ENCODE results near the gene C6orf118.

C6orf118 gene

DNA sequence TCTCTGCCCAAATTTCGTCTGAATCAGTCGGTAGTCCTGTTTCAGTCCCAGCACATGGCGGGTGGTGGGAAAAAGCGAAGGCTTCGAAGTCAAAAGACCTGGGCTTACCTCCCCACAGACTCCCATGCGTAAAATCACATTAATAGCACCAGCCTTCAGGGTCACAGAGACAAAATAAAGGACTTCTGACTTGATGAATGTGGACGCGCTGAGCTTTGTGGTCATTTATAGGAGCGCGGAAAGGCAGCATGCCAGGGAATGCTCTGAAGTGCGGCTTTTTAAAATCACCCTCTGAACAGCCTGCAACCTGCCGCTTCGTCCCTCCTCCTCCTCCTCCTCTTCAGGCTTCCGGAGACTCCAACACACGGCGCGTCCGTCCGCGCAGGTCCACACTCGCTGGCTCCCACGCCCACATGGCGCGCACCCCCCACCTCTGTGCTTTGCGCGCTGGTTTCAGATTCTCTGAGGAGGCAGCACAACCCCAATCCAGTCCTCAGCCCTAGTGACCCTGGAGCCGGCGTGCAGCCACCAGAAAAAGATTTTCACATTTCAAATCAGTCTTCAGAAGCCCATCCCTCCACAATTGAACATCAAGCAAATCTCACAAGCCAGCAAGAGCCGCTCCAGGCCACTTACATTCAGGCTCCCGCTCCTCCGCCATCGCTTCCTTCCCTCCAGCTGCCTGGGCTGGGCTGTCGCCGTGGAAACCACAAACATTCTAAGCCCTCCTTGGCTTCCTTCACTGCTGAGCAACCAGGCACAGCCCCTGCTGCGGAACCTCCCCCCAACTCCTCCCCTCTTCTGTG lies at the start of gene C6orf118:
TSS of gene C6orf118 (minus strand) at position 680 of the 806 bp plus-strand sequence. CDS start at position 661, 19 bp downstream.
- peak; percentile 32 to 91 (median 73) for DNase-seq
- intact Hi-C loops (cut with DNase I): no loop called here

DNA sequence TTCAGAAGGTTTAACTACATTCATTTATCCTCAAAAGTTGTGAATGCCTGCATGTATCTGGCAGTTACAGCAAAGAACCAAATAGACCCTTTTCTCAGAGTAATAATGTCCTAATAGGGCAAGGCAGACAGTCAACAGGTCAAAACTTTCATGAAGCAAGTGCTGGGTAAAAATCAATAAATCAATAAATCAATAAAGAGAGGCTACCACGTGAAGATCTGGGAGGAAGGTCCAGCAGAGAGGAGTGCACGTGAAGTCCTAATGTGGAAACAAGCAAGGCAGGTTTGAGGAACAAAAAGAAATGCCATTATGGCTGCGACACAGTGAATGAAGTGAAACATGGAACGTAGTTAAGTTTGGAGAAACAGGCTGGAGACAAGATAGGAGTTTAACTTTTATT lies 36.3 kb upstream of the C6orf118 start:
- no peak for DNase-seq
- intact Hi-C loops (cut with DNase I): no loop called here

DNA sequence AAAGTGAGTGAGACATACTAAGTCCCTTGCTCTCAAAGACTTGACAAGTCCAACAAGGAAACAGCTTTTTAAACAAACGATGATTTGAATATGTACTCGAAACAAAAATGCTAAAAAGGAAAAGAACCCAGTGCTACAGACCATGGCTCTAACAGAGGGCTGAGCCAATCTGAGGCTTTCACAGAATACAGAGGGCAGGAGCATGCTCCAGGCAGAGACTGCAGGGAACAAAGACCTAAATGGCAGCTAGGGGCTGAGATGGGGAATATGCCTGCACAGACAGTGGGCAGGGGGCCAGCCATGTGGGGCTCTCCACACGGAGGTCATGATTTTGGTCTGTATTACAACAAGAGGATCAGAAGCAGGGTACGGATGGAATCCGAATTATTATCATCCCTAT lies 31.1 kb upstream of the C6orf118 start:
- DNase-seq: no peak
- intact Hi-C loops (cut with DNase I): no loop called here

DNA sequence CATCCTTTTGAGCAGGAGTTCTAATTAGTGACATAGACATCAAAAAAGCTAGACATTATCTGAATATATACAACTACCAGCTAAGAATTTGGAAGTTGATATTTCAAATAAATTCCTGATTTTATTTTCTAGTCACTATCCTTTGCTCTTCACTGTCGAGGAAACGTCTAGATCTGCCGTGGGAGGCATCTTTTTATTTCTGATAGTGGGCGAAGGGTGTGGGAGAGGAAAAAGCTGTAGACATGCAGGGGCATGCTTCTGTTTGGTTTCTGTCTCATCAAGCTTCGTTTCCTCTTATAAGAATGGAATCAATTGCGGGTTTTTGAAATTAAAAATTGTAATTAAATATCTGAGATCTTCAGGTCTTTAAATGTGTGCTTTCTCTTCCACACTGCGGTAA lies 16.2 kb upstream of the C6orf118 start:
- DNase-seq: peak in 19 of 42 donors; percentile 21 to 79 (median 53)
- intact Hi-C loops (cut with DNase I): no loop called here

DNA sequence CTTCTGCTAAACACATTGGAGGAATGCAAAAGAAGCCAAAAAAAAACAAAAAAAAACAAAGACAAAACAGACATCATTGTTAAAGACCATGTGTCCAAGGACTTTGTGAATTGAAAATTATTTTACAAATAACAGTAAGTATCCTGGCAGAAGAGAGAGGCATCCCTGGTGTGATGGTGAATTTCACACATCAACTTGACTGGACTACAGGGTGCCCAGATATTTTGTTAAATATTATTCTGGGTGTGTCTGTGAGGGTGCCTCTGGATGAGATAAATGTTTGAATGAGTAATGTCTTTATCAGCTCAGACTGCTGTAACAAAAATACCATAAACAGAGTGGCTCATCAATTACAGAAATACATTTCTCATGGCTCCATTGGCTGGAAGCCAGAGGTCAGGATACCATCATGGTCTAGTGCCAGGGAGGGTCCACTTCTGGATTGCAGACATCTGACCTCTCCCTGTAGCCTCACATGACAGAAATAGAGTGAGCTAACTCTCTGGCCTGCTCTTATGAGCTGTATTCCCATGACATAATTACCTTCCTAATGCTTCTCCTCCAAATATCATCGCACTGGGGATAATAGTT lies 12.2 kb upstream of the C6orf118 start:
- no peak for DNase-seq
- intact Hi-C loops (cut with DNase I): no loop called here

DNA sequence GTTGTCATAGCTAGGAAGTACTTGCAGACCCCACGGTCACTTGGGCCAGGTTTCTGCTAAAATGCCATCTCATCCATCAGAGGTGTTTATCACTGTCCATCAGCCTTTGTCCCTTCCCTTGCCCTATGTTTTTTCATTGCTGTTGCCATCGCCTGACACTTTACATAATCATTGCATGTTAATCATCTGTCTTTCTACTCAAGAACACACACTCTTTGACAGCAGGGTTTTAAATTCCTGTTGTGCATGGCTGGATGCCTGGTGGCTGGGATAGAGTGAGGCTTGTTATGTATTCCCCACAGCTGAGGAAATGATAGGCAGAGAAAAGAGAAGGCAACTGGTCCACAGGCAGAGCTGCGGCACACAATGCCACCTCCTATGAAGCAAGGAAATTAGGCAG lies 11.7 kb upstream of the C6orf118 start:
- DNase-seq: no peak
- intact Hi-C loops (cut with DNase I): no loop called here

DNA sequence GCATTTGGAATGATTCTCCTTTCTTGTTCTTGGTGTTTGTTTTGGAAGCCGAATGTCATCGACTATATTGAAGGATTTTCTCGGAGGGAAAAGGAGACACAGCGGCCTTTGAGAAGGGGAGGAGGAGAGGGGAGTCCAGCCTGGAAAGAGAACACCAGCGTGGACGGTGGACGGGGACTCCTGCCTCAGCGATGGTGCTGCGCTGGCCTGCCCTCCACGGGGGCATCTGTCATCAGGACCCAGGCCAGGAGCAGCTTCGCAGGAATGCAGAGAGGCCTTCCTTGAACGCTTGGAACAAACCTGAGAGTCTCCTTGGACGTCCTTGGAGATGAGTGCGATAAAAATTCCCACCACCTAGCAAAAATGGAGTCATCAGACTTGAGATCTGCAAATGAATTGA lies 8.3 kb upstream of the C6orf118 start:
- intact Hi-C loops (cut with DNase I): no loop called here
- DNase-seq: no peak

DNA sequence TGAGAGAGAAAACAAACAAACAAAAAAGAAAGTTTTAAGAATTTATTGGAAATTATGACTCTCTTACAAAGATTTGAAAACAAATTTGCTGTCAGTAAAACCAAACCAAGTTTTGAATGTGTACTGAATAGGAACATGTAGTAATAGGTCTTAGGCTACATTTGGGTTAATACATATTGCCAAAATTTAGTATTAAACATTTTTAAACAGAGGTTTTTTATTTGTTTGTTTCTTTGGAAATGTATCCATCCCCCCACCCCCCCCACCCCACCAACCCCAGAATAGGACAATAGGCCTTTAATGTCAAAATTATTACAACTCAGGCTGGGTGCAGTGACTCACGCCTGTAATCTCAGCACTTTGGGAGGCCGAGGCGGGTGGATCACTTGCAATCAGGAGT lies 2.5 kb downstream of the C6orf118 start:
- no peak for DNase-seq
- intact Hi-C loops (cut with DNase I): no loop called here

DNA sequence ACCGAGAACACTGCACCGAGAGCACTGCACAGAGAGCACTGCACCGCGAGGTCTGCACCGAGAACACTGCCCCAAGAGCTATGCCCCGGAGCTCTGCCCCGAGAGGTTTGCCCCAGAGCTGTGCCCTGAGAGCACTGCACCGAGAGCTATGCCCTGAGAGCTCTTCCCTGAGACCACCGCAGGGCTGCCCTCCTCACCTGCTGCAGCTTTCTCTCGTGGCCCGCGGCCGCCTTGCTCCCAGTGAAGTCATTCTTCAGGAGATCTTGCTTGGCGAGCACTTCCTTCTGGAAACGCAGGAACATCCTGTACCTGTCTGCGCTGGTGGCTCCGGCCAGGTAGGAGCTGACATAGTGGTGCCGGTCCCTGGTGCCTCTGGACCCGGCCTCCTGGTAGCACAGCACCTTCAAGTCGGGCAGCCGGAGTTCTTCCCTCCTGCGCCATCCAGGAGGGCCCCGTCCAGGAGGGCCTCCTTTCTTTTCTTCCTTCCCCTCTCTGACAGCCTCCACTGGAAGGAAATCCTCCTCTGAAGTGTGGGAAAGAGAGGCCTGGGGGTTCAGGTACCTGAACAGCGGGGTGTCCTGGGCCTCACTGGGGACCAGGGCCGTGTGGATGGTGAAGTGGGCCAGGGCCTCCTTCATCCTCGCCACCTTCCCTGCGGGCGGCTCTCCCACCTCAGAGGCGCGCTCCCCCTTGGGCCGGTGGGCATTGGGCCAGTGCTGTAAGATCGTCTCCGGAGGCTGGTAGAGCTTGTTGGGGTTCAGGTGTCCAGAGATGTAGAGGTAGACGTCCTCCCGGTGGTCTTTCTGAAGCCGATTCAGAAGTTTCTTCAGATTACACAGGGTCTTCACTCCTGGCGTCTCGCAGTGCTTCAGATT lies 7.8 kb downstream of the C6orf118 start:
- intact Hi-C loops (cut with DNase I): no loop called here
- DNase-seq: no peak

DNA sequence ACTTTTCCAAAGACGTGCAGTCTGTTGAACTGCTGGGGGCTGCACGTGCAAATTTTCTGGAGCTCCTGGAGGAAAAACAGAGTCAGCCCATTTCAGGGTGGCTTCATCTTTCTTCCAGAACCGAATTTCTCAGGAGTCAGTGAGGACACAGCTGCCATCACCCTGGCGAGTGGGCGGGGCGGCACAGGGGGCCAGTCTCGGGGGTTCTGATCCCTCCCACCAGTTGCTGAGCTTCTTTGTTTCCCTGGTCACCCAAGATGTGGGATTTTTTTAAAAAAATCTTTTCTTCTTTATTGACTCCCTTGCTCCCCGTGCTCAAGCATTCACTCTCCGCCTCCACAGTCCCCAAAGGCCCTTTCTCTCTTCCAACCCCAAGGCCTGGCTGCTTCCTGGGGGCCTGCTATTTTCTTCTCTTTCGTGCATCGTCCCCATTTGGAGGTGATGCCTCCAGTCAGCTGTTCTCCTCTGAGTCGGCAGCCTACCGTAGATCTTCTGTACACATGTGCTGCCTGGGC lies 8.9 kb downstream of the C6orf118 start:
- DNase-seq: no peak
- intact Hi-C loops (cut with DNase I): no loop called here

DNA sequence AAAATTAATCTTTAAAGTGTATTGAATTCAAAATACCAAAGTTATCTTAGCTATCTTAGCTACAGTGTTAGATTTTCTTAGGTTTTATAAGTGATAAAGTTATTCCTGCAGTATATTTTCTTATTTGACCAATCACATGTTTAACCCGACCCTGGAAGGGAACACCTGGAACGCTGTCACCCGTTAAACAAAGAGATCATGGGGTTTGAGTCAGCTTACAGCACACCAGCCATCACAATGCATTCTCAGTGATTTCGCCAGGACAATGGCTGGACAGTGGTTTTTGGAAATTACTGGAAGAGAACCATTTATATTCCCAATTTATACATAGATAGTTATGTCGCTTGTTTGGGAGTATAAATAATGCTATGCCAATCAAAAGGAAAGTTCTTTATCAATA lies 10.5 kb downstream of the C6orf118 start:
- no peak for DNase-seq
- intact Hi-C loops (cut with DNase I): no loop called here

DNA sequence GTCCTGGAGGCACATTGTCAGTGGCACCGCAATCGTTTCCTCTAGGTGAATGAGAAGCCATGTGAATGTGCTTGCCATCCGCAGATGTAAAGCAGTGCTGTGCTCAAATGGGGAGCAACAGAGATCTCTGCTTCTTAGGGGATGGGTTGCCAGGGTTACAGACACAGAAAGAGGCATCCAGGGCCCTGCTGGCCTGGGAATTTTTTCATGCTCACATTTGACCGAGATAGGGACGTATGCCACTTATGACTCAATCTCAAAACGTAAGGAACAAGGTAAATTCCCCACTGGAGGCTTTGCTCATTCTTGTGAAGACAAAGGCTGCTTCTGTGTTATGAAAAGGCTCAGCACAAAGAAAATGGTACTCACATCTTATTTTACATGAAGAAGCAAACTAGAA lies 11.0 kb downstream of the C6orf118 start:
- no peak for DNase-seq
- intact Hi-C loops (cut with DNase I): no loop called here

DNA sequence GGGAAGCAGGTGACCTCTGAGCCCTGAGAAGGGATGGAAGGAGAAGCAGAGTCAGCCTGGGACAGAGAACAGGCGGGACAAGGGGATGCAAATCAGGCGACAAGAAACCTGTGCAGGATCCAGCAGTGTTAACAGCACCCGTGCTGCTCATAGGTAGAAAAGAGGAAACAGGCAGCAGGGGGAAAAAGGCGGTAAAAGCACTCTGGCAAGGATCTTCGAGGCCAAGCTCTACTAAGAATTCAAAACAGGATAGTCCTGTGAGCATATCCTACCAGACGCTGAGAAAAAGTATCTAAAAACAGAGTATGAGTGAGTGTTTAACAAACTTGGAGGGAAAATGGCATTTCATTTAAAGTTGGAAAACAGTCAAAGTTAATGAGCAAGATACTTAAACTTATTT lies 16.7 kb downstream of the C6orf118 start:
- intact Hi-C loops (cut with DNase I): no loop called here
- DNase-seq: no peak

DNA sequence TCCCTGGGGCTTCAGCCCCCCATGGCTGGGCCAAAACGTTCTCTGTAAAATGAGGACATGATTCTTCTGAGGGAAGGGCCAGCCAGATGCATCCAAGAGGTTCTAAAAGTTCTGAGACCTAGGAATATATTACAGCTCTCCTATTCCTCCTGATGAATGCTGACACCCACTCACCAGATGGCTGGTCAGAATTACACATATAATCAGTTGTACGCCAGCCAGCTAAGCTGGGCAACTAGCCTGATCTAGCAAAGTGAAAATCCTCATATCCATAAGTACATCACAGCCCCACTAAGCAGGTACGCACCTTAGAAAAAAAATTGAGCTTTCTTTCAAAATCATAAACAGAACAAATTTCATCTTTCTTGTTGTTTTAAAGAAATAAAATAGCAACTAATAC lies 34.8 kb downstream of the C6orf118 start:
- no peak for DNase-seq
- intact Hi-C loops (cut with DNase I): no loop called here

DNA sequence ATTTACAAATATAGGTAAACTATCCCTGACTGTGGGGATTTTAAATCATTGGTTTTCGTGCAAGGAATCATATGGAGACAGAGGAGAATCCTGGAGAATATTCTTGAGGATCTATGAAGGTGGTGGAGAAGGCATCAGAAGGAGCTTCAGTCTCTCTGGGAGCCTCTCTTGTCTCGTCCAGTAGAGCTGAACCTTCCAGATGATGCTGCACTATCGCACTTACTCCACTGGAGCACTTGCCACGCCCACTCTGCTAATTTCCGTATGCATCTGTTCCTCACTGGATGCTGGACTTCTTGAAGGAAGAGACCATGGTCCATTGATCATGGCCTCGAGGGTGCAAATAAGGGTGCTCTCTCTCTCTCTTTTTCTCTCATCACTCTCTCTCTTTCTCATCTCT lies 36.8 kb downstream of the C6orf118 start:
- intact Hi-C loops (cut with DNase I): no loop called here
- no peak for DNase-seq

DNA sequence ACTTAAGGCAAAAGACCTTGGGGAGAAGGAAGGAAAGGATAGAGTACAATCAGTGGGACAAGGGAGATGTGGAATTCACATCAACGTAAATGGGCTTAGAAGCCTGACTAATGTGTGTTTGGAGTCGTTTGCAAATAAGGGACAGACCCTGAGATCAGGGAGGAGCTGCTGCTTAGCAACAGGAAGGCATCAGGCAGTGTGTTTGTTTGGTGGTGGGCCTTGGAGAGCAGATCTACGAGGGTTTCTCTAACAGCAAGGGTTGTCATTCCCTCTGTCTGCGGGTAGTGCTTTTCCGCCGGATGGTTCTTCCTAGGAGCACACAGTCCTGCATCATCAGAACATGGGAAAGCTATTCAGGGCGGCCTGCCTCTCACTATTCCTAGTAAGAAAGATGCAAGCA lies 40.4 kb downstream of the C6orf118 start:
- intact Hi-C loops (cut with DNase I): no loop called here
- DNase-seq: no peak

DNA sequence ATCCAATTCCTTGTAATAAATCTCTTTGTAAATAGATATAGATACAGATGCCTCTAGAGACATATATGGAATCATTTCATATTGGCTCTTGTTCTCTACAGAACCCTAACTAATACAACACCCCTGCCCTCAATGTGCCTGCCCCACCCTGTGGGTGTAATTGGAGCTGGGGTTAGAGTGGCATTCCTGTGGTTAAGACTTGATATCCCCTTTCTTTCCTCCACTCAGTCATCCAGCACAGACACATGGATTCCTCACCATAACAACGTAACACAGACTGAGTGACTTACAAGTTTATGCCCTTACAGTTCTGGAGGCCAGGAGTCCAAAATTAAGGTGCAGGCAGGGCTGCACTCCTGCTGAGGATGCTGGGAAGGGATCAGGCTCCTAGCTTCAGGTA lies 42.8 kb downstream of the C6orf118 start:
- intact Hi-C loops (cut with DNase I): no loop called here
- no peak for DNase-seq

DNA sequence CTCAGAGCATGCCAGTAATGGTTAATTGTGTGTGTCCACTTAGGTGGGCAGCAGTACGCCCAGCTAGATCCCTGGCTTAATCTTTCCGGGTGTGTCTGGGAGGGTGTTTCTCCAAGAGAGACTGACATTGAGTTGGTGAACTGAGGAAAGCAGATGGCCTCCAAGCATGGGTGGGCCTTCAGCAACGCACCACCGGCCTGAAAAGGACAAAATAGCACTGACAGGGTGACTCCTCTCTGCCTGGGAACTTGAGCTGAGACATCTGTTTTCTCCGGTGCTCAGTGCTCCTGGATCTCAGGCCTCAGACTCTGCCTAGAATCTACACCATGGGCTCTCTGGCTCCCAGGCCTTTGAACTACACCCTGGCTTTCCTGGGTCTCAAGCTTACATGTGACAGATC lies 43.2 kb downstream of the C6orf118 start:
- intact Hi-C loops (cut with DNase I): no loop called here
- DNase-seq: no peak

DNA sequence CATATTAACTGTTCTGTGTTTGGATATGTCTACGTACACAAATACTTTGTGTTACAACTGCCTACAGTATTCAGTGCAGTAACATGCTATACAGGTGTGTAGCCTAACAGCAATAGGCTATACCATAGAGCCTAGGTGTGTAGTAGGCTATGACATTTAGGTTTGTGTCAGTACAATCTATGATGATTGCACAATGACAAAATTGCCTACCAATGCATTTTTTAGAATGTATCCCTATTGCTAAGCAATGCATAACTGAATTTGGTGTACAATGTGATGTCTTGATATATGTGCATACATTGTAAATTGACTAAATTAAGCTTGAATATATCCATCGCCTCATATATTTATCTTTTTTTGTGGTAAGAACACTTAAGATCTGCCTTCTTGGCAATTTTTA lies 48.9 kb downstream of the C6orf118 start:
- no peak for DNase-seq
- intact Hi-C loops (cut with DNase I): no loop called here

DNA sequence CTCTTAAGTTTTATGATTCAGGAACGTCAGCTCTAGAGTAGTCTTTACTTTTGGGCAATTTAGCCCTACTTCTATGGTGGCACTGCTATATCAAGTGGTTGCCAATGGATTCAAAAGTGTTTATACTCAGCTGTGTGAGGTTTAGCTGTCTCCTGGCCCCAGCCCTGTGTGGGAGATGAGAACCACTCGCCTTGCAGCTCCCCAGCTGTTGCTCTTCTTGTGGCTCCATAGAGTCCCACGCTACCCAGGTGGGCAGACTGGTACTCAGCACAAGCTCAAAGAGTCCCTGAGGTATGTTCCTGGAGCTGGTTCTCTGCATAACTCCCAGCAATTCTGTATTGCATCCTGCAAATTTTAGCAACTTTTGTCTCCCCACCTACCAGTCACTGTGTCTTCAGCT lies 59.6 kb downstream of the C6orf118 start:
- intact Hi-C loops (cut with DNase I): no loop called here
- no peak for DNase-seq

All from head of caudate nucleus (tissue), 42 donors.